C1 segment of cervical spinal cord (tissue), 14 donors: ENCODE results near the gene FBLN2.

Experiments
- DNase-seq, 14 donors: peaks; one replicate each; lab custom pipeline; 2025; lab: John Stamatoyannopoulos, UW

Gene FBLN2

GRCh38 chr3:13622356-13622755 is 73.4 kb downstream of the FBLN2 start:
- no peak for DNase-seq

GRCh38 chr3:13623101-13623654 is 74.3 kb downstream of the FBLN2 start:
- no peak for DNase-seq

- no peak for DNase-seq
Measured at GRCh38 chr3:13624021-13624420, 75.1 kb downstream of the FBLN2 start.

- no peak for DNase-seq
Measured at GRCh38 chr3:13624671-13625125, 75.8 kb downstream of the FBLN2 start.

GRCh38 chr3:13626396-13626795 is 77.5 kb downstream of the FBLN2 start:
- no peak for DNase-seq

- DNase-seq = no peak
Measured at GRCh38 chr3:13626915-13627460, 78.1 kb downstream of the FBLN2 start.

- DNase-seq = no peak
Measured at GRCh38 chr3:13627681-13628080, 78.8 kb downstream of the FBLN2 start.

GRCh38 chr3:13628432-13628831 is 79.5 kb downstream of the FBLN2 start:
- no peak for DNase-seq

- DNase-seq = no peak
Measured at GRCh38 chr3:13628841-13629551, 80.1 kb downstream of the FBLN2 start.

GRCh38 chr3:13629644-13630043 is 80.7 kb downstream of the FBLN2 start:
- no peak for DNase-seq

- DNase-seq = no peak
Measured at GRCh38 chr3:13631256-13631655, 82.3 kb downstream of the FBLN2 start.

- no peak for DNase-seq
Measured at GRCh38 chr3:13633176-13633575, 84.3 kb downstream of the FBLN2 start.

GRCh38 chr3:13634151-13634550 is 85.2 kb downstream of the FBLN2 start:
- no peak for DNase-seq

- no peak for DNase-seq
Measured at GRCh38 chr3:13634615-13635014, 85.7 kb downstream of the FBLN2 start.

- no peak for DNase-seq
Measured at GRCh38 chr3:13636186-13636585, 87.3 kb downstream of the FBLN2 start.

GRCh38 chr3:13636874-13637273 is 87.9 kb downstream of the FBLN2 start:
- DNase-seq = no peak

GRCh38 chr3:13637311-13637891 is 88.5 kb downstream of the FBLN2 start:
- no peak for DNase-seq

- DNase-seq = no peak
Measured at GRCh38 chr3:13637953-13638352, 89.0 kb downstream of the FBLN2 start.

- DNase-seq = no peak
Measured at GRCh38 chr3:13638927-13639326, 90.0 kb downstream of the FBLN2 start.

GRCh38 chr3:13642597-13642996 is 93.7 kb downstream of the FBLN2 start:
- no peak for DNase-seq

- no peak for DNase-seq
Measured at GRCh38 chr3:13644341-13645117, 95.6 kb downstream of the FBLN2 start.
